NCI-H1105 (cell line): ENCODE measurements around the gene PGC.
A peak's percentile ranks its signal among the peaks of the same experiment; 100 is the strongest.

ENCODE experiments used
- DNase-seq: peaks from one replicate; lab custom pipeline; 2025; lab: John Stamatoyannopoulos, UW

The PGC gene

DNA sequence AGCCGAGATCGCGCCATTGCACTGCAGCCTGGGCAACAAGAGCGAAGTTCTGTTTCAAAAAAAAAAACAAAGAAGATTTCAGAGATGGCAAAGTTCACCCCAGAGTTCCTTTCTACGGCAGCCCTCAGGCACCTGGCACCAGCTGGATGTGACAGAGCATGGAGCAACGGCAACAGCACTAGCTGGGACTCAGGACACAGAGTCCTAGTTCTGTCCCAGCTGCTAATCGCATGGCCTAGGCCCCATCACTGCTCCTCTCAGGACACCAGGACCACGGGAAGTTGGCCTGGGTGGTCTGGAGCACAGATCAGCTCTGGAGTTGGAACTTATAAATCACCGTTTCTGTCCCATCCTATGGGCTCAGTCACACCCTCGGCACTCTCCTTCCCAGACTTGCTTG lies 1.1 kb downstream of the PGC start:
- no peak for DNase-seq

- DNase-seq, result no peak
Measured at GRCh38 chr6:41744236-41744787, 2.9 kb downstream of the PGC start.

GRCh38 chr6:41743406-41744235 lies 3.6 kb downstream of the PGC start:
- no peak for DNase-seq

- DNase-seq, result no peak
Measured at GRCh38 chr6:41741625-41742490, 5.3 kb downstream of the PGC start.

DNA sequence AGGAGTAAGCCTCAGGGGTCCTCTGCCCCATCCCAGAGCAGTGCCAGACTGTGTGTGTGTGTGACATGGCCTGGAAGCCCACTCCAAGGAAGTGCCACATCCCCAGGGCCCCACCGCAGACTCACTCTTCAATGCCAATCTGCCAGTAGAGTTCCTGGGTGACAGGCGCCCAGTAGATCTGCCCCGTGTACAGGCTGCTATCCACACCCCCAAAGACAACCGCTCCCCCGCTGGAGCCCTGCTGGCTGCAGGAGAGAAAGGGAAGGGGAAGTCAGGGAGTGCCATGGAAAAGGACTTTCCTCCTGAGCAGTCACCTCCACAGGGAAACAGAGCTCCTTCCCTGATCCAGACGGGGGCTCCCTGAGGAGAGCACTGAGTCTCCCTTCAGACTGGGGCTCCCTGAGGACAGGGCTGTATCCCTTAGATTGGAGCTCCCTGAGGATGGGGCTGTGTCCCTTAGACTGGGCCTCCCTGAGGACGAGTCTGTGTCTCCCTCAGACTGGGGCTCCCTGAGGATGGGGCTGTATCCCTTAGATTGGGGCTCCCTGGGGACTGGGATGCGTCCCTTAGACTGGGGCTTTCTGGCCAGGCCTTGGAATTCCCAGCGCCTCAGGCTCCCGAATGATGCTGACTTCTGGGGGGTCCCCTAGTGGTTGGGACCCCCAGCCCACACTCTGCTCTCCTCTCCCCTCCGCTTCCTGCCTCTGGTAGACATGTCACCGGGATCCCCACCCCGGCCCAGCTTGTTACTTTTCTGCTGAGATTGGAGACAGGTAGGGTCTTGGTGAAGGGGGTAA lies 6.6 kb downstream of the PGC start:
- no peak for DNase-seq

DNA sequence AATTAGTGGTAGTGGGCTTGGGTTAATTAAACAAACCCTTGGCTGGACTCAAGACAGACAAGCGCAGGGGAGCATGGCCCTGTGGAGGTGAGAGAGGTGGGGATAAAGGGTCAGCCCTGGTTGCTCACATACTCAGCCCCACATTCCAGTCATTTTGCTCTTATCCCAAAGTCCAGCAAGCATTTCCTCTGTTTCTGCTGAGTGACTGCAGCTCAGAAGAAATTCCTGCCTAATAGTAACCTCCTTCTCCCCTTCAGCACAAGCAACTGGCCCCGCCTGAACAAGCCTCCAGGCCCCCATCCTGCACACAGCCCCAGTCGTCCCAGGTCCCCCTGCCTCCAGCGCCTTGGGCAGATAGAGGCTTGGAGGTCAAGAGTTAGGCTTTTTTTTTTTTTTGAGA lies 8.2 kb downstream of the PGC start:
- DNase-seq, result no peak

DNA sequence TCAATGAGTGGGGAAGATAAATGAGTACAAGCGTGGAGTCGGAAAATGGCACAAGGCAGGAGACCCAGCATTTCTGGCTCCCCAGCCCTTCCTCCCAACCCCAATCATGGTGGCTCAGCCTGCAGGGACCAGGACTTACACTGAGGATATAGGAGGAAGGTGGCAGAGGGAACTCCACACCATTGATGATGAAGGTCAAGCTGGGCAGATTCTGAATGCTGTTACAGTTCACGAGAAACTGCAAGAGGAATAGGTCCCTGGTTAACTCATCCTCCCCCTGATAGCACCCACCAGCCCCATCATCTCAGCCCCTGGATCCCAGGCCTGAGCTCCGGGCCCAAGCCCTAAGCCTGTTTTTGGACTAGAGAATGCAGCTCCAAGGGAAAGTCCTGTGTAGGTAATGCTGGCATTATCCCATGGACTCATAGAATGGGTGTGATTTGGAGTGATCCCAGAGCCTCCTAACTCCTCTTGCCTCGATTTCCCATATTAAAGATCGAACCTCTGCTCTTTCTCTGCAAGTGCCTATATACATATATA lies 9.5 kb downstream of the PGC start:
- no peak for DNase-seq

GRCh38 chr6:41736800-41737555 lies 10.2 kb downstream of the PGC start:
- no peak for DNase-seq

GRCh38 chr6:41736186-41736733 lies 10.9 kb downstream of the PGC start:
- no peak for DNase-seq

DNA sequence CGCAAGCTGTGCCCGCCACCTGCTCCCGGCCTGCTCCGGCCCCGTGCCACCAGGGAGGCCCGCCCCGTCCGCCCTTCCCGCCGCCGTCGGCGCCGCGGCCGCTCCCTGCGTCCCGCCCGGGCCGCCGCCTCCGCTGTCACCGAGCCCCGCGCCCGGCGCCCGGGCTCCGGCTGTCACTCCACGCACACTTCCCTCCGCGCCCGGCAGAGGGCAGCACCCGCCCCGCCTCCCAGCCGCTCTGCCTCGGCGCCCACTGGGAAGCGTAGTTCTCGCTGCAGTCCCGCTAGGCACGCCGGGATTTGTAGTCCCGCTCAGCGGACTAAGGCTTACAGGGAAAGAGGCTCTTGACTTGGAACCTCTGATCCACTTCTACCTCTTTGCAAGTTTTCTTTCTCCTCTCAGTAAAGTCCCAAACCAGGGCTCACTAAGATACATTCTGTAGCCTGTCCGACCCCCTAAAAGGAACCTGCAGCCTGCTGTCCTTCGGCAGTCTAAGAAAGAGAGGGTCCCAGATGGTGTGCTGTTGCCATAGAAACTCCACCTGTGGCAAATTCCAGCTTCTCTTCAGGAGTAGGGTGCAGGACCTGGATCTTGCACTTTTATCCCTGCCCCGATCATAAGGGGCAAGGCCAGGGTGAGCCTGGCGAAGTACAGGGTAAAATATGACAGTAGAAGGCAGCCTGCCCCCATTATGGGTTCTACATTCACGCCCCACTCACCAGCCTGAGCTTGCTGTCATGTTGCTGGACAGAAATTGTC lies 11.6 kb downstream of the PGC start, which contains the start of gene TFEB:
TSS of gene TFEB (minus strand) at position 182 of the 759 bp plus-strand sequence. CDS start 44,395 bp downstream, outside the sequence.
- DNase-seq, result peak; percentile 84

DNA sequence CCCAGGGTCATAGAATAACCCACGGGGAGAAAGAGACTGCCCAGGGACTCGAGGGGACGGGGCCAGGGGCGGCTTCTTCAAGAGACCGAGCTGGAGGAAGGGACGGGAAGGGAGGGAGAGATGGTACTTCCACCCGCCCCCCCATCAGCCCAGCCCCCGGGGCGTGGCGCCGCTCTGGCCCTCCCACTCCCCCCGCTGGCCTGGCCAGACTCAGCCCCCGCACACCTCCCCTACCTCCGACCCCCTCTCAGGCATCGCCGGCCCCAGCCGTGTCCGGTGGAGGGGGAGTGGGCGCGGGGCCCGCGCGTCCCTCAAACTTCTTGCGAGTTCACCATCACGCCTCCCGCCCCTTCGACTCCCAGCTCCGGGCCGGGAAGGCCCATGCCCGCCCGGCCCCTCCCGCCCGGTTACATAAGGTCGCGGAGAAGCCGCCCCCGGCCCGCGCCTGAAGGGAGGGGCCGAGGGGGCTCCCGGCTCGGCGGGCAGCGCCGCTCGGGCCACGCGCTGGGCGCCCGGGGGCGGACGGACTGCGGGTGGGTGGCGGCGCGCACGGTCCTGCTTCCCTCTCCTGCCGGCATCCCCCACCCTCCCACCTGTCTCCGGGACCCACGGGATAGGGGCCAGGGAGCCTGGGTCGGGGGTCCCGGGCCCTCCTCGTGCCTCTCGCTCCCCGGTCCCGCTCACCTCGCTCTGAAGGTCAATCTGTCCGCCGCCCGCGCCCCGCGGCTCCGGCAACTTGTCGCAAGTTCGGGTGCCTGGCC lies 12.4 kb downstream of the PGC start:
- peak; percentile 50 for DNase-seq

DNA sequence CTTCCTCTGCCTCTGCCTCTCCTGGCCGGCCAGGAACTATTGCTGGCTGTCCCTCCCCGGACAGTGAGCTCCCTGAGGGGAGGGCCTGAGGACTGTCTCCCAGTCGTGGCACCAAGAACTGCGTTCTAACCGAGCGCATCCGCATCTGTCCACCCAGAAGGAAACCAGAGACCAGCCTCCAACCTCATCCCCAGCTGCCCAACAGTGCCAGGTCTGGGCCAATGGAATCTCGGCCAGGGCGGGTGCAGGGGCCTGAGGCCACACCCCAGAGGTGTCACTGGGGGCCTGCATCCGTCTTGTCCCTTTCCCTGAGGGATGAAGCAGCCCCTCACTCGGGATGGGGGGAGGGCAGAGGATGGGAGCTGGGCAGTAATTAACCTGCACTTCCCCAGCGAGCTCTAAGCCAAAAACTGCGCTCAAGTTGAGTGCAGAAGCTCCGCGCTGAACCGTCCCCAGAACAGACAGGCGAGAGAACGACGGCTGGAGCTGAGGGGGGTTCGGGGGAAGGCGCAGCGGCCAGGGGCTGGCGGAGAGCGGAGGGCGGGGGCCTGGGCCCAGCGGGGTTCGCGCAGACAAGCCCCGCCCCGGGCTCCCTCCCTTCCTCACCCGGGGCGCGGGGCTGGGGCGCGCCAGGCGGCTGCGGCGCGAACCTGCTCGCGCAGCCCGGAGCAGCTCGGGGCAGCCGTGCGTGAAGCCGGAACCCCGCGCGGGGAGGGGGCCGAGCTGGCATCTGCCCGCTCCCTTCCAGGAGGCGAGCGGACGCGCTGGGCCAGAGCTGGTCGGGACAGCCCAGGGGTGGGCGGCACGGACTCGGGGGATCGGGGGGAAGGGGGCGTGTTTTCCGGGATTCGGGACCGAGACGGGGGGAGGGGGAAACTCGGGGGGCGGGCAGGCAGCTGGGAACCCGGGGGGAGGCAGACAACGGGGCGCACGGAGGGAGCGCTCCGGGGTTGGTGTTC lies 13.2 kb downstream of the PGC start:
- peak; percentile 66 for DNase-seq

GRCh38 chr6:41733360-41733706 lies 13.9 kb downstream of the PGC start:
- no peak for DNase-seq

- no peak for DNase-seq
Measured at GRCh38 chr6:41732591-41733359, 14.4 kb downstream of the PGC start.

- no peak for DNase-seq
Measured at GRCh38 chr6:41732149-41732548, 15.0 kb downstream of the PGC start.

GRCh38 chr6:41731561-41732086 lies 15.6 kb downstream of the PGC start:
- DNase-seq, result no peak
